GM12874 (cell line): Measurements from ENCODE around the gene INPP4A.

Source experiments
- TF ChIP-seq, protein P1 (sequence below): IDR thresholded peaks from 2 replicates; pipeline ENCODE4 v1.5.1; 2011; ENCODE audit warnings: low read depth, mild to moderate bottlenecking, control low read depth, low read length, moderate library complexity; ENCODE audit not compliant: insufficient read depth

The INPP4A gene

DNA sequence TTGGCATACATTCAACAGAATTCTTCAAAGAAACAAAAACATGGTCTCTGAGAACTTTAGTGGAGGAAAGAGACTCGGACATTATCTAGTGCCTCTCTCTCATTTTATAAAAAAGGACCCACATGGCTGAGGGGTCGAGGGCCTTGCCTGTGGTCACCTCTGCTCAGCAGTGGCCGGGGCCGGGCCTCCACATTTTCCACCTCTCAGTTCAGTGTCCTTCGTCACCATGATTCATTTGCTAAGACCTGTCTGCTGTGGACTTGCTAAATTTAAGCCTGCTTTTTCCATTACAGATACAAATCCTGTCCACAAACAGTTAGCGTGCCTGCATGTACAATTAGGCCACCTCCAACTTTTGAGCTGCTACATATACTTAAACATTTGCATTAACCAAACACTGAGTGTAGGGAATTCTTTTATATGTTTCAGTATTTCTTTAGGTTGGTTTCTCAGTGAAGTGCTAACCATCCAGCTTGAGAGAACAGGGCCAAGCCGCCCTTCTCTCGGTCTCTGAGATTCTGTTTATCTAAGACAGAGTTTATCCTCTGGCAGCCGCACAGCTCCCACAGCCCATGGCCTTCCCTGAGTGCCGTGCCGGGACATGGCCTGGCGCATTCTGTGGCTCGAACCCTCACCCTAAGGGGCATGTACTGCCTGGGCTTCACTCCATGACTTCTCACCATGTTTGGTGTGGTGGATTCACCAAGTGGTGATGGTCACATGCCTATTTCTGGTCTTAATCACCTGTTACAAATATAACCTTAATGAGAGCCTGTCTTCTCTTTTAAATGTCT, 117.4 kb downstream of the INPP4A start:
- TF ChIP-seq, protein P1, sequence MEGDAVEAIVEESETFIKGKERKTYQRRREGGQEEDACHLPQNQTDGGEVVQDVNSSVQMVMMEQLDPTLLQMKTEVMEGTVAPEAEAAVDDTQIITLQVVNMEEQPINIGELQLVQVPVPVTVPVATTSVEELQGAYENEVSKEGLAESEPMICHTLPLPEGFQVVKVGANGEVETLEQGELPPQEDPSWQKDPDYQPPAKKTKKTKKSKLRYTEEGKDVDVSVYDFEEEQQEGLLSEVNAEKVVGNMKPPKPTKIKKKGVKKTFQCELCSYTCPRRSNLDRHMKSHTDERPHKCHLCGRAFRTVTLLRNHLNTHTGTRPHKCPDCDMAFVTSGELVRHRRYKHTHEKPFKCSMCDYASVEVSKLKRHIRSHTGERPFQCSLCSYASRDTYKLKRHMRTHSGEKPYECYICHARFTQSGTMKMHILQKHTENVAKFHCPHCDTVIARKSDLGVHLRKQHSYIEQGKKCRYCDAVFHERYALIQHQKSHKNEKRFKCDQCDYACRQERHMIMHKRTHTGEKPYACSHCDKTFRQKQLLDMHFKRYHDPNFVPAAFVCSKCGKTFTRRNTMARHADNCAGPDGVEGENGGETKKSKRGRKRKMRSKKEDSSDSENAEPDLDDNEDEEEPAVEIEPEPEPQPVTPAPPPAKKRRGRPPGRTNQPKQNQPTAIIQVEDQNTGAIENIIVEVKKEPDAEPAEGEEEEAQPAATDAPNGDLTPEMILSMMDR = no peak

DNA sequence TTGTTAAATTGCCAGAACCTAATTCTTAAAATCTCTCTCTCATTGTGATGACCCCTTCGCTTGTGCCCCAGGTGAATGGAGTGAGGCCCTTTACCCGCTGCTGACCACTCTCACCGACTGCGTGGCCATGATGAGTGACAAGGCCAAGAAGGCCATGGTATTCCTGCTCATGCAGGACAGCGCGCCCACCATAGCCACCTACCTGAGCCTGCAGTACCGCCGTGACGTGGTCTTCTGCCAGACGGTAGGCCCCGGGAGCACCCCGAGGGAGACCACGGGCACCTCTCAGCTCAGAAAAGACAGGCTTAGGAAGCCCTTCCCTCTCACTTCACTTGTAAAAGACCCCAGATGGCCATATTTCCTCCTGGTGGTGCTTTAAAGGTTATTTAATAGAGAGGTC, 118.7 kb downstream of the INPP4A start:
- TF ChIP-seq, protein P1 = no peak

DNA sequence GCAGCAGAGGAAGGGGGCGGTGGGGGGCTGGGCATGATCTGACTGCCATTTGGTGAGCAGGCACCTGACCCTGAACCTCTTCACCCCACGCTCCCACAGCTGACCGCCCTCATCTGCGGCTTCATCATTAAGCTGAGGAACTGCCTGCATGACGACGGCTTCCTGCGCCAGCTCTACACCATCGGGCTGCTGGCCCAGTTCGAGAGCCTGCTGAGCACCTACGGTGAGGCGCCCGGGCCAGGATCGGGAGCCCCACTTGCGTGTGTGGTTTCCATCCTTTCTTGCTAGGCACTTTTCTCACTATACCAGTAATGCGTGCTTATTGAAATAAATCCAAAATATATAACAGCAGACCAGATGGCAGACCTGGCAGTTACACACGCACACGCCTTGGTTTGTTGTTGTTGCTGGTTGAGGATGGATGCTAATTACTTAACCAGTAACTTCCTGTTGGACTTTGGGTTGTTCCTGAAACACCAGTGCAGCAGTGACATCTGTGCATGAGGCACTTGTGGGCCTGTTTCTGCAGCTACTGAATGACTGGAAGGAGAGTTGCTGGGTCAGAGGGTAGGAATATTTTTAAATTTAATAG, 120.0 kb downstream of the INPP4A start:
- TF ChIP-seq, protein P1 = no peak

DNA sequence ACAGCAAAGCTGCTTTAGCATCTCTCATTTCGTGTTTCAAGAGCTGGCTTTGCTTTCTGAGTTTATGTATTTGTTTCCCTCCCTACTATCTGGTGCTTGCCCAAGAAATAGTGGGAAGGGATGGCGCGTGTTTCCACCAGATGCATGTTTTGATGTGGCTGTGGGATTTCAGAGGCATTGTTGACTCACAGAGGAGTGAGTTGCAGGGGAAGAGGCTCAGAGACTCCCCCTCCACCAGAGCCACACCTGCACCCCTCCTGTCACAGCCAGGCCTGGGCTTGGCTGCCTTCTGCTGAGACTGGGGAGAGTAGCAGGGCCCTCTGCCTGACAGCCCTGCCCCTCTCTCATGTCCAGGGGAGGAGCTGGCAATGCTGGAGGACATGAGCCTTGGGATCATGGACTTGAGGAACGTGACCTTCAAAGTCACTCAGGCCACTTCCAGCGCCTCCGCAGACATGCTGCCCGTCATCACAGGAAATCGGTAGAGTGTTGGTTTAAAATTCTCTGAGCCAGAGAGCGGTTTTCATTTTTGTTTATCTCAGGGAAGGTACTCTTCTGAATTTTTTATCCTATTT, 120.7 kb downstream of the INPP4A start:
- TF ChIP-seq, protein P1 = no peak

DNA sequence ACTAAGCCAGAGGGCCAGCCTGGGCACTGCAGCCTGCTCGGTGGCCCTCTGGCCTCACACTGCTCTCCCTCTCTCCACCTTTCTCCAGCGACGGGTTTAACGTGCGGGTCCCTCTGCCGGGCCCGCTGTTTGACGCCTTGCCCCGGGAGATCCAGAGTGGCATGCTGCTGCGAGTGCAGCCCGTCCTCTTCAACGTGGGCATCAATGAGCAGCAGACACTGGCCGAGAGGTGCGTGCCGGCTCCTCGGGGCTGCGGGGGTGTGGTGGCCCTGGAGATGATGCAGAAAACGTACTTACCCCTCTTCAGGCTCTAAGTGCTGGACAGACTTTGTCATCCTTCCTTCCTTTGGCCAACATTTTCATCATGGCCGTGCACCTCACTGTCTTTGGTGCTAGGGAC, 121.3 kb downstream of the INPP4A start:
- TF ChIP-seq, protein P1 = no peak

DNA sequence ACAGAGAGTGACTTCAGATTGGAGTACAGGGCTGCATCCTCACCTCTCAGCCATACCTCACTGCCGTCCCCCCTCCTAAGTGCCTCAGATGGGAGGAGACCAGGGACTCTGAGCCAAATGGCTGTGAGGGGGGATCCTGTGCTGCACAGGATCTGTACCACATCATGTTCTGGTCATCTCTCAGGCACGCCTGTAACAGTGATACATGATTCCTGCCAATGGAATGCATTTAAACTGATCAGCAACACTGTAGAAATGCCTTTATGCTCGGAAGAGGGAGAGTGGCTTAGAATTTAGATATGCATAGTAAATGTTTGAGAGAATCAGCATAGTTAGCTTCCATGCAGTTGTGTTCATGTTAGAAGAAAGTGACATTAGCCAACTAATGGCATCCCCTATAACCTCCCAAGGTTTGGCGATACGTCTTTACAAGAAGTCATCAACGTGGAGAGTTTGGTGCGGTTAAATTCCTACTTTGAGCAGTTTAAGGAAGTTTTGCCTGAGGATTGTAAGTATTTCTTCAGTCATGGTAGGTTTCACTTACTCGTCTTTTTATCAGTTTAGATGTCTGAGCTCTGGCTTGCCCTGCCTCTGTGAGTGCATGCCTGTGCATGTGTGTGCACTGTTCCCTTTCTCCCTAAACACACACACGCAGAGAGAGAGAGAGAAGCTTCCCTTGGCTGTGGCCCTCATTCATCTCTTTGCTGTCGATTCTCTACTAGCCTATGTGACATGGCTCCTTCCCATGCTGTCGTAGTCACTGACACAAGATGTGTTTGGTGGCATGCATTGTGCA, 123.7 kb downstream of the INPP4A start:
- TF ChIP-seq, protein P1 = no peak

DNA sequence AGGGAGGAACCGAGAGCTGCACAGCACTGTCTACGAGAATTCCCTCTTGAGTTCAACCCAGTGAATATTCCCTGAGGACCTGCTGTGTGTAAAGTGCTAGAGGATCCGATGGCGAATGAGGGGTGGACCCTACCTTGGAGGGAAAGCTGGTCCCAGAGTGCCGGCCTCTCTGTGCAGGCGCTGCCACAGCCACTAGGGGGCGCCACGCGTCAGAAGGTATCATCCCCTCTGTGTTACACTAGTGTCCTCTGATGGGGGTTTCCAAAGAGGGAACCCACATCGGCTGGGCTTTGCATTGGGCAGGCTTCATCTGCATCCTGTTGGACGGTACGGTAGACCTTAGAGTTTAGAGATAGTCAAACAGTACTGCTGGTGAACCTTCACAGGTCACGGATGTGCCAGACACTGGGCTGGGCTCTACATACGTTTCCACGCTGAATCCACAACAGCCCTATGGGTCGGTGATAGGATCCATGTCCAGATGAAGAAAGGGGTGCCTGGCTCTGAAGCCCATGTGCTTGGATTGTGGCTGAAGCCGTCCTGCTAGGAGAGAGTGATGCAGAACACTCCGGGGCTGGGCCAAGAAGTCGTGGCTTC, 124.6 kb downstream of the INPP4A start:
- TF ChIP-seq, protein P1 = peak; percentile 92
